GM19099 (cell line): Measurements from ENCODE around the gene CACHD1.

Experiments
- POLR2A ChIP-seq: IDR thresholded peaks from 3 replicates; pipeline ENCODE4 v1.6.1; 2011; ENCODE audit warnings: low read depth; ENCODE audit not compliant: insufficient read length; ENCODE audit errors: extremely low read depth

Gene CACHD1

GRCh38 chr1:64482128-64482527 is 12.2 kb downstream of the CACHD1 start:
- TF ChIP-seq POLR2A: no peak

- TF ChIP-seq POLR2A: no peak
Measured at GRCh38 chr1:64482720-64483119, 12.8 kb downstream of the CACHD1 start.

- TF ChIP-seq POLR2A: no peak
Measured at GRCh38 chr1:64483731-64484414, 13.9 kb downstream of the CACHD1 start.

GRCh38 chr1:64484651-64485050 is 14.7 kb downstream of the CACHD1 start:
- TF ChIP-seq POLR2A: no peak

GRCh38 chr1:64486193-64486592 is 16.3 kb downstream of the CACHD1 start:
- no peak for TF ChIP-seq POLR2A

- no peak for TF ChIP-seq POLR2A
Measured at GRCh38 chr1:64487061-64487460, 17.1 kb downstream of the CACHD1 start.

GRCh38 chr1:64488862-64489261 is 18.9 kb downstream of the CACHD1 start:
- no peak for TF ChIP-seq POLR2A

GRCh38 chr1:64489707-64490106 is 19.8 kb downstream of the CACHD1 start:
- no peak for TF ChIP-seq POLR2A

GRCh38 chr1:64490213-64490818 is 20.4 kb downstream of the CACHD1 start:
- TF ChIP-seq POLR2A: no peak

GRCh38 chr1:64492424-64492823 is 22.5 kb downstream of the CACHD1 start:
- no peak for TF ChIP-seq POLR2A

- no peak for TF ChIP-seq POLR2A
Measured at GRCh38 chr1:64493831-64494230, 23.9 kb downstream of the CACHD1 start.

GRCh38 chr1:64494659-64495058 is 24.7 kb downstream of the CACHD1 start:
- TF ChIP-seq POLR2A: no peak

- no peak for TF ChIP-seq POLR2A
Measured at GRCh38 chr1:64495878-64496277, 25.9 kb downstream of the CACHD1 start.

- no peak for TF ChIP-seq POLR2A
Measured at GRCh38 chr1:64496606-64497005, 26.7 kb downstream of the CACHD1 start.

GRCh38 chr1:64497088-64497883 is 27.4 kb downstream of the CACHD1 start:
- no peak for TF ChIP-seq POLR2A

- no peak for TF ChIP-seq POLR2A
Measured at GRCh38 chr1:64498325-64498724, 28.4 kb downstream of the CACHD1 start.
